ENCODE results near the gene RERG.
"Not testable (repeated sequence)": the region's sequence is repeated elsewhere in the genome, so short reads cannot be mapped to it uniquely, and the experiment has no call there.

The RERG gene

GRCh38 chr12:15230137-15230536, 8.9 kb upstream of the RERG start:
- no peaks in the 10 kb centered on the region for H3K27me3 ChIP-seq (ENCODE audit: low read length)
- no peak overlapping the region for H3K4me2 ChIP-seq (ENCODE audit: low read depth, low read length, poor library complexity, severe bottlenecking)
- H3K9me3 ChIP-seq (ENCODE audit: insufficient read depth, low read length) = no peaks in the 10 kb centered on the region
- H2AFZ ChIP-seq (ENCODE audit: low read depth, low read length, severe bottlenecking) = no peak overlapping the region
- no peaks in the 10 kb centered on the region for H3F3A ChIP-seq (ENCODE audit: insufficient read depth)
- TF ChIP-seq EZH2phosphoT487 (conservative IDR thresholded peaks at IDR 0.05; ENCODE audit: low read length) (no peak), CTCF (IDR thresholded peaks at IDR 0.05; ENCODE audit: insufficient read depth, low read length, poor library complexity, severe bottlenecking) (no peak)
- no peak overlapping the region for H3K4me3 ChIP-seq (ENCODE audit: insufficient read depth, low read length, poor library complexity, severe bottlenecking)
- no peak overlapping the region for H3K9ac ChIP-seq (ENCODE audit: low read length)
- no peaks in the 10 kb centered on the region for H3K9me2 ChIP-seq (replicated peaks; ENCODE audit: insufficient read depth, low read length)
- H3K36me3 ChIP-seq (ENCODE audit: low read length) = no peaks in the 10 kb centered on the region
- no peaks in the 10 kb centered on the region for H4K20me1 ChIP-seq (ENCODE audit: low read depth, low read length)
- no peak overlapping the region for H3K27ac ChIP-seq (ENCODE audit: low read depth, low read length)
- no peaks in the 10 kb centered on the region for H3K79me2 ChIP-seq (ENCODE audit: insufficient read depth, low read length)

GRCh38 chr12:15227004-15227679, 5.9 kb upstream of the RERG start:
- no peaks in the 10 kb centered on the region for H4K20me1 ChIP-seq (ENCODE audit: low read depth, low read length)
- no peak overlapping the region for H3K4me3 ChIP-seq (ENCODE audit: insufficient read depth, low read length, poor library complexity, severe bottlenecking)
- H3K36me3 ChIP-seq (ENCODE audit: low read length) = no peaks in the 10 kb centered on the region
- H3K9me3 ChIP-seq (ENCODE audit: insufficient read depth, low read length) = no peaks in the 10 kb centered on the region
- no peaks in the 10 kb centered on the region for H3K79me2 ChIP-seq (ENCODE audit: insufficient read depth, low read length)
- H3K9ac ChIP-seq (ENCODE audit: low read length) = no peak overlapping the region
- H2AFZ ChIP-seq (ENCODE audit: low read depth, low read length, severe bottlenecking) = no peak overlapping the region
- no peaks in the 10 kb centered on the region for H3K27me3 ChIP-seq (ENCODE audit: low read length)
- H3K9me2 ChIP-seq (replicated peaks; ENCODE audit: insufficient read depth, low read length) = no peaks in the 10 kb centered on the region
- no peaks in the 10 kb centered on the region for H3F3A ChIP-seq (ENCODE audit: insufficient read depth)
- no peak overlapping the region for H3K27ac ChIP-seq (ENCODE audit: low read depth, low read length)
- H3K4me2 ChIP-seq (ENCODE audit: low read depth, low read length, poor library complexity, severe bottlenecking) = no peak overlapping the region
- TF ChIP-seq EZH2phosphoT487 (conservative IDR thresholded peaks at IDR 0.05; ENCODE audit: low read length) (no peak), CTCF (IDR thresholded peaks at IDR 0.05; ENCODE audit: insufficient read depth, low read length, poor library complexity, severe bottlenecking) (peak; percentile 61)

- not testable (repeated sequence) for H3K4me2 ChIP-seq (ENCODE audit: low read depth, low read length, poor library complexity, severe bottlenecking)
Observed at GRCh38 chr12:15225863-15226218, 4.6 kb upstream of the RERG start.

GRCh38 chr12:15225136-15225862, 4.1 kb upstream of the RERG start:
- Histone ChIP-seq H3K4me3 (ENCODE audit: insufficient read depth, low read length, poor library complexity, severe bottlenecking) (no peak overlapping the region), H3K79me2 (ENCODE audit: insufficient read depth, low read length) (no peaks in the 10 kb centered on the region), H4K20me1 (ENCODE audit: low read depth, low read length) (no peaks in the 10 kb centered on the region), H3K27me3 (ENCODE audit: low read length) (no peaks in the 10 kb centered on the region), H3K27ac (ENCODE audit: low read depth, low read length) (no peak overlapping the region), H3F3A (ENCODE audit: insufficient read depth) (no peaks in the 10 kb centered on the region), H3K9me3 (ENCODE audit: insufficient read depth, low read length) (no peaks in the 10 kb centered on the region), H3K36me3 (ENCODE audit: low read length) (no peaks in the 10 kb centered on the region), H3K4me2 (ENCODE audit: low read depth, low read length, poor library complexity, severe bottlenecking) (no peak overlapping the region), H3K9me2 (replicated peaks; ENCODE audit: insufficient read depth, low read length) (no peaks in the 10 kb centered on the region), H2AFZ (ENCODE audit: low read depth, low read length, severe bottlenecking) (no peak overlapping the region), H3K9ac (ENCODE audit: low read length) (no peak overlapping the region)
- no peak for TF ChIP-seq CTCF (IDR thresholded peaks at IDR 0.05; ENCODE audit: insufficient read depth, low read length, poor library complexity, severe bottlenecking)
- TF ChIP-seq EZH2phosphoT487 (conservative IDR thresholded peaks at IDR 0.05; ENCODE audit: low read length) = no peak

More at GRCh38 chr12:15225863-15226218, 4.6 kb upstream of the RERG start:
- H3K4me3 ChIP-seq (ENCODE audit: insufficient read depth, low read length, poor library complexity, severe bottlenecking); H3K9me3 ChIP-seq (ENCODE audit: insufficient read depth, low read length); H3K27me3 ChIP-seq (ENCODE audit: low read length); H3K9ac ChIP-seq (ENCODE audit: low read length); H3K27ac ChIP-seq (ENCODE audit: low read depth, low read length); H3K9me2 ChIP-seq (replicated peaks; ENCODE audit: insufficient read depth, low read length); H3K79me2 ChIP-seq (ENCODE audit: insufficient read depth, low read length); H3K36me3 ChIP-seq (ENCODE audit: low read length); H2AFZ ChIP-seq (ENCODE audit: low read depth, low read length, severe bottlenecking); H4K20me1 ChIP-seq (ENCODE audit: low read depth, low read length); H3F3A ChIP-seq (ENCODE audit: insufficient read depth): not testable (repeated sequence)

All from SU-DHL-6 (cell line).